A673 (cell line): ENCODE data around the gene GPD2.

Experiments used
- EZH2 ChIP-seq: fragments of 200-600 bp; sonication (generic); IDR thresholded peaks from 2 replicates; pipeline ENCODE4 v1.6.1; 2017; ENCODE audit warnings: borderline replicate concordance, low read depth, mild to moderate bottlenecking, mixed read lengths, antibody characterized with exemption, low read length; ENCODE audit not compliant: poor library complexity, severe bottlenecking
- TF ChIP-seq, protein P1 (sequence below): fragments of 300-800, 200-600 bp; sonication (generic); conservative IDR thresholded peaks from 2 replicates; pipeline ENCODE4 v1.5.1; 2017; ENCODE audit warnings: low read depth, mild to moderate bottlenecking, antibody characterized with exemption, low read length, moderate library complexity, mixed read lengths

DNA sequence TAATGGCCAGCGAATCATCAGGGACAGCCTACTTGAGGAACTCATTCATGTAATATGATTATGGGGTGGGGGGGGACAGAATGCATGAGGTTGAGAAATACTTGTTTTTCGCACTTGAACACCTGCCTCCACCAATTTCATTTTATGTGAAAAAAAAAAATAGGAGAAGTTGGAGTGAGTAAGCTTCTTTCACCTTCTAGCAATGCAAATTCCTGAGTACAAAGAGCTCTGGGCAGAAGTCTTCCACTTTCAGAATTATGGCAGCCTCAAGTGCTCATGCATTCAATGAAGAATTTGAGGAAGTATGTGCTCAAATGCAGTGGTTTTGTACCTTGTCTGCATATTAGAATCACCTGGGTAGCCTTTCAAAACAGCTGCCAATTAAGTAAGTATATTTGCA is 40.1 kb upstream of the GPD2 start:
- TF ChIP-seq, protein P1, sequence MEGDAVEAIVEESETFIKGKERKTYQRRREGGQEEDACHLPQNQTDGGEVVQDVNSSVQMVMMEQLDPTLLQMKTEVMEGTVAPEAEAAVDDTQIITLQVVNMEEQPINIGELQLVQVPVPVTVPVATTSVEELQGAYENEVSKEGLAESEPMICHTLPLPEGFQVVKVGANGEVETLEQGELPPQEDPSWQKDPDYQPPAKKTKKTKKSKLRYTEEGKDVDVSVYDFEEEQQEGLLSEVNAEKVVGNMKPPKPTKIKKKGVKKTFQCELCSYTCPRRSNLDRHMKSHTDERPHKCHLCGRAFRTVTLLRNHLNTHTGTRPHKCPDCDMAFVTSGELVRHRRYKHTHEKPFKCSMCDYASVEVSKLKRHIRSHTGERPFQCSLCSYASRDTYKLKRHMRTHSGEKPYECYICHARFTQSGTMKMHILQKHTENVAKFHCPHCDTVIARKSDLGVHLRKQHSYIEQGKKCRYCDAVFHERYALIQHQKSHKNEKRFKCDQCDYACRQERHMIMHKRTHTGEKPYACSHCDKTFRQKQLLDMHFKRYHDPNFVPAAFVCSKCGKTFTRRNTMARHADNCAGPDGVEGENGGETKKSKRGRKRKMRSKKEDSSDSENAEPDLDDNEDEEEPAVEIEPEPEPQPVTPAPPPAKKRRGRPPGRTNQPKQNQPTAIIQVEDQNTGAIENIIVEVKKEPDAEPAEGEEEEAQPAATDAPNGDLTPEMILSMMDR = no peak
- no peak for TF ChIP-seq EZH2
